IMR-90 (cell line): ENCODE results near the gene NKX2-8. TPM values are rescaled to one million over a fixed set of nuclear protein-coding genes. Genes with fewer than 3 reads are reported as not detected.

Experiments
- ATAC-seq: fragments of 200-7000 bp; cut with Tn5 transposase; 2 replicates; pipeline ENCODE4 v1.9.1; 2020; ENCODE audit warnings: low read depth, mild to moderate bottlenecking, moderate library complexity
- BruUV-seq: library from RNA; stranded (reverse); fragments of 400-500 nt; replicated peaks from 2 replicates; lab custom pipeline; 2021; lab: Mats Ljungman, UMichigan
- CTCF ChIA-PET: fragments of 300-600 bp; formaldehyde crosslinking; extraction: SDS; loops from one replicate; lab custom pipeline; 2021; ENCODE audit warnings: antibody characterized with exemption; lab: Yijun Ruan, JAX
- POLR2A ChIA-PET: fragments of 300-600 bp; sonication (Branson Sonifier 250); formaldehyde crosslinking; loops from one replicate; lab custom pipeline; 2022; ENCODE audit warnings: antibody characterized with exemption; ENCODE audit not compliant: unreplicated experiment; lab: Charles Lee
- DNase-seq: peaks from one replicate; pipeline ENCODE4 v3.0.0; 2013
- H2AFZ ChIP-seq: replicated peaks from 2 replicates; pipeline ENCODE3; 2013; ENCODE audit warnings: low read length, mild to moderate bottlenecking; ENCODE audit not compliant: poor library complexity
- H2AK5ac ChIP-seq: 2 replicates; pipeline ENCODE4 v1.6.1; 2013; ENCODE audit warnings: low read depth, low read length, inconsistent platforms
- H2AK9ac ChIP-seq: replicated peaks from 2 replicates; pipeline ENCODE3; 2013; ENCODE audit warnings: mild to moderate bottlenecking, low read depth, low read length, moderate library complexity; ENCODE audit not compliant: poor library complexity
- H2BK120ac ChIP-seq: 2 replicates; pipeline ENCODE4 v1.6.1; 2013; ENCODE audit warnings: low read depth, low read length, inconsistent platforms
- H2BK15ac ChIP-seq: 3 replicates; pipeline ENCODE4 v1.6.1; 2013; ENCODE audit warnings: low read depth, low read length, inconsistent platforms
- H2BK20ac ChIP-seq: 2 replicates; pipeline ENCODE4 v1.6.1; 2013; ENCODE audit warnings: low read depth, mild to moderate bottlenecking, inconsistent platforms, low read length, moderate library complexity
- H2BK5ac ChIP-seq: 2 replicates; pipeline ENCODE4 v1.6.1; 2013; ENCODE audit warnings: mild to moderate bottlenecking, low read depth, low read length, inconsistent platforms; ENCODE audit not compliant: poor library complexity, severe bottlenecking
- H3K14ac ChIP-seq: replicated peaks from 2 replicates; pipeline ENCODE4 v1.6.1; 2013; ENCODE audit warnings: low read depth, low read length, inconsistent platforms
- H3K18ac ChIP-seq: 2 replicates; pipeline ENCODE4 v1.6.1; 2013; ENCODE audit warnings: low read depth, low read length, control low read depth
- H3K23ac ChIP-seq: 2 replicates; pipeline ENCODE4 v1.6.1; 2013; ENCODE audit warnings: low read depth, low read length, inconsistent platforms
- H3K27ac ChIP-seq: 2 replicates; pipeline ENCODE4 v1.5.1; 2013; ENCODE audit warnings: mild to moderate bottlenecking, control low read depth, low read length; ENCODE audit not compliant: insufficient read depth
- H3K27me3 ChIP-seq: 2 replicates; pipeline ENCODE4 v1.6.1; 2013; ENCODE audit warnings: low read length; ENCODE audit not compliant: control insufficient read depth, insufficient read depth
- H3K36me3 ChIP-seq: 2 replicates; pipeline ENCODE4 v1.6.1; 2013; ENCODE audit warnings: low read length, mixed read lengths; ENCODE audit not compliant: control insufficient read depth, insufficient read depth
- H3K4ac ChIP-seq: 2 replicates; pipeline ENCODE4 v1.6.1; 2013; ENCODE audit warnings: low read depth, low read length, inconsistent platforms
- H3K4me1 ChIP-seq: 2 replicates; pipeline ENCODE4 v1.6.1; 2013; ENCODE audit warnings: low read length, mixed read lengths; ENCODE audit not compliant: control insufficient read depth, insufficient read depth
- H3K4me2 ChIP-seq: 2 replicates; pipeline ENCODE4 v1.6.1; 2013; ENCODE audit warnings: low read depth, mild to moderate bottlenecking, control low read depth, low read length, moderate library complexity
- H3K4me3 ChIP-seq: 2 replicates; pipeline ENCODE4 v1.5.1; 2013; ENCODE audit warnings: low read depth, mild to moderate bottlenecking, control low read depth, low read length, moderate library complexity; ENCODE audit not compliant: insufficient read depth
- H3K56ac ChIP-seq: 2 replicates; pipeline ENCODE4 v1.6.1; 2013; ENCODE audit warnings: low read length, inconsistent platforms; ENCODE audit not compliant: insufficient read depth; ENCODE audit errors: extremely low read depth
- H3K79me1 ChIP-seq, 2 experiments: 2 replicates each; pipeline ENCODE4 v1.6.1; 2013; ENCODE audit warnings: low read length in 2 of 2, inconsistent platforms in 1 of 2, low read depth in 1 of 2
- H3K9ac ChIP-seq: 2 replicates; pipeline ENCODE4 v1.6.1; 2013; ENCODE audit warnings: low read depth, low read length, control low read depth
- H3K9me1 ChIP-seq: 2 replicates; pipeline ENCODE4 v1.6.1; 2013; ENCODE audit warnings: low read length, inconsistent platforms; ENCODE audit not compliant: insufficient read depth
- H3K9me3 ChIP-seq: 2 replicates; pipeline ENCODE4 v1.6.1; 2013; ENCODE audit warnings: low read length; ENCODE audit not compliant: control insufficient read depth, insufficient read depth
- H4K20me1 ChIP-seq: 2 replicates; pipeline ENCODE4 v1.6.1; 2013; ENCODE audit warnings: low read length, inconsistent platforms; ENCODE audit not compliant: insufficient read depth
- H4K5ac ChIP-seq: 2 replicates; pipeline ENCODE4 v1.6.1; 2013; ENCODE audit warnings: mild to moderate bottlenecking, low read depth, low read length, control low read depth
- H4K8ac ChIP-seq, 2 experiments: 2 replicates each; pipeline ENCODE4 v1.6.1; 2013; ENCODE audit warnings: low read depth in 2 of 2, low read length in 2 of 2, control low read depth in 1 of 2, inconsistent platforms in 1 of 2
- H4K91ac ChIP-seq: 2 replicates; pipeline ENCODE4 v1.6.1; 2013; ENCODE audit warnings: low read depth, low read length, inconsistent platforms; ENCODE audit not compliant: insufficient read depth
- BHLHE40 ChIP-seq: fragments of 150-350 bp; IDR thresholded peaks from 2 replicates; pipeline ENCODE4 v1.6.1; 2016; ENCODE audit warnings: mild to moderate bottlenecking, low read depth, low read length
- CHD1 ChIP-seq: IDR thresholded peaks from 2 replicates; pipeline ENCODE4 v1.6.1; 2012; ENCODE audit warnings: low read depth, low read length, improper control_type of control experiment
- CTCF ChIP-seq: conservative IDR thresholded peaks from 2 replicates; pipeline ENCODE4 v1.5.1; 2012; ENCODE audit warnings: mild to moderate bottlenecking, low read depth, low read length, improper control_type of control experiment
- ELK1 ChIP-seq: fragments of 150-350 bp; IDR thresholded peaks from 2 replicates; pipeline ENCODE4 v1.6.1; 2016; ENCODE audit warnings: low read depth, mild to moderate bottlenecking, low read length, moderate library complexity, borderline replicate concordance
- FOS ChIP-seq: fragments of 150-350 bp; IDR thresholded peaks from 2 replicates; pipeline ENCODE4 v1.6.1; 2016; ENCODE audit warnings: low read depth, low read length
- MAFK ChIP-seq: IDR thresholded peaks from 2 replicates; pipeline ENCODE4 v1.6.1; 2012; ENCODE audit warnings: low read depth, low read length, improper control_type of control experiment
- MAZ ChIP-seq: IDR thresholded peaks from 2 replicates; pipeline ENCODE4 v1.6.1; 2012; ENCODE audit warnings: low read depth, mild to moderate bottlenecking, low read length, improper control_type of control experiment, moderate library complexity, borderline replicate concordance
- NFE2L2 ChIP-seq: fragments of 150-350 bp; IDR thresholded peaks from 2 replicates; pipeline ENCODE4 v1.6.1; 2016; ENCODE audit warnings: low read depth, mild to moderate bottlenecking, low read length
- RAD21 ChIP-seq: IDR thresholded peaks from 2 replicates; pipeline ENCODE4 v1.6.1; 2012; ENCODE audit warnings: low read length, improper control_type of control experiment
- RCOR1 ChIP-seq: IDR thresholded peaks from 2 replicates; pipeline ENCODE4 v1.6.1; 2012; ENCODE audit warnings: mild to moderate bottlenecking, low read length, improper control_type of control experiment; ENCODE audit not compliant: insufficient replicate concordance
- SMC3 ChIP-seq: fragments of 150-350 bp; IDR thresholded peaks from 2 replicates; pipeline ENCODE4 v1.6.1; 2016; ENCODE audit warnings: low read depth, mild to moderate bottlenecking, antibody characterized with exemption, low read length, moderate library complexity
- USF2 ChIP-seq: fragments of 150-350 bp; IDR thresholded peaks from 2 replicates; pipeline ENCODE4 v1.6.1; 2017; ENCODE audit warnings: mild to moderate bottlenecking, antibody characterized with exemption, low read length, low read depth
- WGBS, 2 experiments: methylation state at CpG; one replicate each; pipeline versions ENCODE4 v1.1.5 to v1.1.7; 2013; ENCODE audit warnings: missing lambda C conversion rate in 2 of 2; ENCODE audit not compliant: insufficient read length in 1 of 2; ENCODE audit errors: extremely low coverage in 2 of 2; 5-methylcytosine and 5-hydroxymethylcytosine counted together
- dilution Hi-C: fragments of 300-500 bp; cut with HindIII; formaldehyde crosslinking; loops from one replicate; pipeline ENCODE4 v1.14.3; 2018; ENCODE audit warnings: low sequenced_read_pairs; ENCODE audit not compliant: unreplicated experiment
- in situ Hi-C: fragments of 300-500 bp; cut with MboI; formaldehyde crosslinking; loops from 3 replicates; pipeline ENCODE4 v1.14.3; 2019; ENCODE audit warnings: low sequenced_read_pairs, inconsistent platforms, mixed read lengths
- intact Hi-C: fragments of 100-400 bp; cut with micrococcal nuclease; formaldehyde crosslinking; loops from 2 replicates; pipeline ENCODE4 v1.10.0; 2022
- polyA plus RNA-seq, 3 experiments: library from polyadenylated mRNA; depleted of rRNA; stranded (reverse); fragments of >200 nt; gene quantifications; 2 replicates each; pipeline ENCODE4 v1.2.3, GENCODE V29; 2012; ENCODE audit warnings: low replicate concordance in 1 of 3
- total RNA-seq: library from RNA; depleted of rRNA; stranded (reverse); fragments of >200 nt; gene quantifications from 2 replicates; pipeline ENCODE4 v1.2.3, GENCODE V29; 2012

NKX2-8 gene
- total and polyA plus RNA-seq, 2 of the 4 experiments (the other 2 are of a cell fraction) = not detected

- in situ Hi-C loops (no loop called here), dilution Hi-C loops (no loop called here), intact Hi-C loops (no loop called here)
- H3K23ac ChIP-seq = no peak overlapping the region
- no peak overlapping the region for H2BK20ac ChIP-seq
- no CpG with 5 or more reads among the region's 4 CpGs for WGBS, 2 experiments
- H3K4me1 ChIP-seq = no peaks in the 10 kb centered on the region
- H3K9me1 ChIP-seq = no peaks in the 10 kb centered on the region
- no TSS peak for BruUV-seq
- no peak overlapping the region for H2BK120ac ChIP-seq
- H3K36me3 ChIP-seq = no peaks in the 10 kb centered on the region
- H3K18ac ChIP-seq = no peak overlapping the region
- no peaks in the 10 kb centered on the region for H3K27me3 ChIP-seq
- no peak overlapping the region for H3K14ac ChIP-seq
- H4K91ac ChIP-seq = no peak overlapping the region
- POLR2A ChIA-PET = no interaction called here
- H2AFZ ChIP-seq = no peak overlapping the region
- no peaks in the 10 kb centered on the region for H3K9me3 ChIP-seq
- no peak for ATAC-seq
- no peak for DNase-seq
- TF ChIP-seq BHLHE40 = no peak
- TF ChIP-seq RCOR1 = no peak
- no peak for TF ChIP-seq CTCF
- TF ChIP-seq NFE2L2 = no peak
- no peak for TF ChIP-seq CHD1
- no peak for TF ChIP-seq USF2
- TF ChIP-seq SMC3 = no peak
- no peak for TF ChIP-seq ELK1
- no peak for TF ChIP-seq RAD21
- TF ChIP-seq FOS = no peak
- no peak for TF ChIP-seq MAFK
- no peak for TF ChIP-seq MAZ
- no peak overlapping the region for H3K4ac ChIP-seq
- H3K9ac ChIP-seq = no peak overlapping the region
- CTCF ChIA-PET = interaction anchor here (0.6 kb wide), 1 partner anchor 492 kb away, joined by 3 read pairs; no protein-coding TSS in a partner anchor
- H3K79me1 ChIP-seq = no peaks in the 10 kb centered on the region
- no peak overlapping the region for H3K4me2 ChIP-seq
- no peaks in the 10 kb centered on the region for H4K20me1 ChIP-seq
- H2AK9ac ChIP-seq = no peak overlapping the region
- H4K8ac ChIP-seq = no peak overlapping the region
- no peak overlapping the region for H3K4me3 ChIP-seq
- no peak overlapping the region for H4K5ac ChIP-seq
- H2BK15ac ChIP-seq = no peak overlapping the region
- H2BK5ac ChIP-seq = no peak overlapping the region
- H3K27ac ChIP-seq = no peak overlapping the region
- H3K56ac ChIP-seq = no peak overlapping the region
- no peak overlapping the region for H2AK5ac ChIP-seq
These were observed 43.7 kb upstream of the NKX2-8 start for GRCh38 chr14:36626151-36626550.
